Cortex of kidney (tissue), 1 donor: ENCODE results near the gene MGRN1.
"Not testable (repeated sequence)": the region's sequence is repeated elsewhere in the genome, so short reads cannot be mapped to it uniquely, and the experiment has no call there.

ENCODE experiments used
- DNase-seq: peaks from one replicate; lab custom pipeline; 2025; lab: John Stamatoyannopoulos, UW

MGRN1 gene

GRCh38 chr16:4624827-4625559, 367 bp downstream of the MGRN1 start:
- no peak for DNase-seq

GRCh38 chr16:4625560-4626159, 1.0 kb downstream of the MGRN1 start:
- DNase-seq = no peak

- DNase-seq = no peak
Measured at GRCh38 chr16:4626396-4626795, 1.8 kb downstream of the MGRN1 start.

GRCh38 chr16:4628283-4628682, 3.7 kb downstream of the MGRN1 start:
- no peak for DNase-seq

- DNase-seq = no peak
Measured at GRCh38 chr16:4631444-4631843, 6.8 kb downstream of the MGRN1 start.

GRCh38 chr16:4633910-4634635, 9.4 kb downstream of the MGRN1 start:
- no peak for DNase-seq

GRCh38 chr16:4634768-4635167, 10.1 kb downstream of the MGRN1 start:
- no peak for DNase-seq

GRCh38 chr16:4636196-4636595, 11.6 kb downstream of the MGRN1 start:
- DNase-seq = no peak

- DNase-seq = no peak
Measured at GRCh38 chr16:4637501-4638166, 13.0 kb downstream of the MGRN1 start.

- DNase-seq = no peak
Measured at GRCh38 chr16:4639899-4640509, 15.4 kb downstream of the MGRN1 start.

GRCh38 chr16:4640572-4641305, 16.1 kb downstream of the MGRN1 start:
- no peak for DNase-seq

- no peak for DNase-seq
Measured at GRCh38 chr16:4641306-4641687, 16.7 kb downstream of the MGRN1 start.

GRCh38 chr16:4641895-4642294, 17.3 kb downstream of the MGRN1 start:
- no peak for DNase-seq

- DNase-seq = no peak
Measured at GRCh38 chr16:4646773-4647643, 22.4 kb downstream of the MGRN1 start.

GRCh38 chr16:4647644-4647980, 23.0 kb downstream of the MGRN1 start:
- no peak for DNase-seq

- DNase-seq = no peak
Measured at GRCh38 chr16:4648917-4649316, 24.3 kb downstream of the MGRN1 start.

- DNase-seq = no peak
Measured at GRCh38 chr16:4649744-4650442, 25.3 kb downstream of the MGRN1 start.

GRCh38 chr16:4650443-4651074, 25.9 kb downstream of the MGRN1 start:
- DNase-seq = not testable (repeated sequence)

GRCh38 chr16:4651827-4652226, 27.2 kb downstream of the MGRN1 start:
- no peak for DNase-seq

GRCh38 chr16:4652561-4652960, 27.9 kb downstream of the MGRN1 start:
- DNase-seq = no peak
